Measurements from ENCODE around the gene TULP3.

GRCh38 chr12:2858334-2858733 is 32.4 kb upstream of the TULP3 start:
- TF ChIP-seq, protein P1, sequence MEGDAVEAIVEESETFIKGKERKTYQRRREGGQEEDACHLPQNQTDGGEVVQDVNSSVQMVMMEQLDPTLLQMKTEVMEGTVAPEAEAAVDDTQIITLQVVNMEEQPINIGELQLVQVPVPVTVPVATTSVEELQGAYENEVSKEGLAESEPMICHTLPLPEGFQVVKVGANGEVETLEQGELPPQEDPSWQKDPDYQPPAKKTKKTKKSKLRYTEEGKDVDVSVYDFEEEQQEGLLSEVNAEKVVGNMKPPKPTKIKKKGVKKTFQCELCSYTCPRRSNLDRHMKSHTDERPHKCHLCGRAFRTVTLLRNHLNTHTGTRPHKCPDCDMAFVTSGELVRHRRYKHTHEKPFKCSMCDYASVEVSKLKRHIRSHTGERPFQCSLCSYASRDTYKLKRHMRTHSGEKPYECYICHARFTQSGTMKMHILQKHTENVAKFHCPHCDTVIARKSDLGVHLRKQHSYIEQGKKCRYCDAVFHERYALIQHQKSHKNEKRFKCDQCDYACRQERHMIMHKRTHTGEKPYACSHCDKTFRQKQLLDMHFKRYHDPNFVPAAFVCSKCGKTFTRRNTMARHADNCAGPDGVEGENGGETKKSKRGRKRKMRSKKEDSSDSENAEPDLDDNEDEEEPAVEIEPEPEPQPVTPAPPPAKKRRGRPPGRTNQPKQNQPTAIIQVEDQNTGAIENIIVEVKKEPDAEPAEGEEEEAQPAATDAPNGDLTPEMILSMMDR (IDR thresholded peaks at IDR 0.05; ENCODE audit: extremely low read depth in 1 of 2, insufficient read depth in 1 of 2, low read depth in 1 of 2, low read length in 2 of 2), result no peak
- TF ChIP-seq MYC (IDR thresholded peaks at IDR 0.05; ENCODE audit: low read depth, low read length), result no peak
- TF ChIP-seq GATA2 (IDR thresholded peaks at IDR 0.05; ENCODE audit: insufficient read depth, insufficient read length, low read depth, low read length), result no peak
- TF ChIP-seq POLR2AphosphoS5 (IDR thresholded peaks at IDR 0.05; ENCODE audit: insufficient read depth, low read depth, low read length), result no peak
- no peak for TF ChIP-seq POLR2A (IDR thresholded peaks at IDR 0.05; ENCODE audit: low read depth, low read length)
- no peak for TF ChIP-seq EZH2 (IDR thresholded peaks at IDR 0.05; ENCODE audit: borderline replicate concordance, low read depth, low read length, severe bottlenecking)
- no peak for TF ChIP-seq JUN (IDR thresholded peaks at IDR 0.05; ENCODE audit: borderline replicate concordance, insufficient read depth, insufficient read length, low read depth)

Data from endothelial cell of umbilical vein (primary cell).